ENCODE data around the gene TXNDC15. TPM values are rescaled to one million over a fixed set of nuclear protein-coding genes. Genes with fewer than 3 reads are reported as not detected.

Gene TXNDC15
- total and polyA plus RNA-seq, 5 donors from 2014 or later = 15.4 to 33.9 (median 17.4) TPM

DNA sequence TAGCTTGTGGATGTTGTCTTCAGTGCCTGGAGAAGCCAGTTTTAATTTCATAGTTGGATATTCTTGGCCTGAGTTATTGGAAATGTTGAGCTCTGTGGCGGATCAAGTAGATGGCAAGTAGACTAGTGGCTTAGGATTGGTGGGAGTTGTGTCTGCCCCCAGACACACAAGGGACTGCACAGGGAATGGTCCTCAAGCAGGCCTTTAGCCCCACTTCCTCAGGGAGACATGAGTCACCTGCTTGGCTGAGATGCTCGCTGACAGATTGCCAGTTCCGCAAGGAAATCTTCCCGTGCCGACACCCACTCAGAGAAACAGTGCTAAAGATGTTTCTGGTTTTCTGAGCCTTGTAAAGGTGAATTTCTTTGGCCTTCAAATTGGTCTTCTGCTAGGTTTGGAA, 74.7 kb downstream of the TXNDC15 start:
- Histone ChIP-seq H3K36me3 (ENCODE audit: control insufficient read depth, insufficient read depth, low read length) (no peaks in the 10 kb centered on the region), H3K4me3 (ENCODE audit: low read depth, low read length) (no peak overlapping the region), H3K9me3 (ENCODE audit: control insufficient read depth in 2 of 2, low read length in 2 of 2) (peaks cover 0 to 1% of the 10 kb centered on the region in 2 experiments), H3K27me3 (ENCODE audit: control insufficient read depth, insufficient read depth, low read length) (no peaks in the 10 kb centered on the region), H3K4me1 (ENCODE audit: control insufficient read depth, insufficient read depth, low read length, poor library complexity, severe bottlenecking) (no peaks in the 10 kb centered on the region), H3K27ac (ENCODE audit: insufficient read depth, low read length, poor library complexity, severe bottlenecking) (no peak overlapping the region)
- peaks cover 0 to 6% (median 0%) of the 10 kb centered on the region in 4 donors for H3K4me1 Mint-ChIP-seq
- no peaks in the 10 kb centered on the region for H3K9me3 Mint-ChIP-seq
- ATAC-seq (ENCODE audit: low read depth in 2 of 2) (no peak), DNase-seq (no peak)
- H3K36me3 Mint-ChIP-seq = no peaks in the 10 kb centered on the region
- no peak overlapping the region for H3K27ac Mint-ChIP-seq
- H3K27me3 Mint-ChIP-seq = no peaks in the 10 kb centered on the region
- no peak overlapping the region for H3K4me3 Mint-ChIP-seq

DNA sequence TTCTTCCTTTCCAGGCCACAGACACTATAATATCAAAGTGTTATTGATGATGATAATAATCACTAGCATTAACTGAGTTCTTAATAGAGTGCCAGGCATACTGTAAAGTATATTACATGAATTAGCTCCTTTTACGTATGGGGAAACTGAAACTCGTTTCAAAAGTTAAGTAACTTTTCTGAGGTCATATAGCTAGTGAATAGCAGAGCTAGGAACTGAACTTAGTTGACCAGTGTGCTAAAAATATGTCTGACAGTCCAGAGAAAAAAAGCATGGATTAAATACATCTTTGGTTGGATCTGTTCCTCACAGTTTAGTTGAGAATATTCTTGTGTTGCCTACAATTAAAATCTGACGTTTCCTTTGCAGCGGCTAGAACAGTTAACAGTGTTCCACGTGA, 75.1 kb downstream of the TXNDC15 start:
- ATAC-seq (ENCODE audit: low read depth in 2 of 2) (no peak), DNase-seq (no peak)
- H3K9me3 Mint-ChIP-seq = peaks cover 0 to 3% (median 0%) of the 10 kb centered on the region in 7 donors
- Histone ChIP-seq H3K4me3 (ENCODE audit: low read depth, low read length) (no peak overlapping the region), H3K27ac (ENCODE audit: insufficient read depth, low read length, poor library complexity, severe bottlenecking) (no peak overlapping the region), H3K27me3 (ENCODE audit: control insufficient read depth, insufficient read depth, low read length) (no peaks in the 10 kb centered on the region), H3K9me3 (ENCODE audit: control insufficient read depth in 2 of 2, low read length in 2 of 2) (peaks cover 4 to 6% of the 10 kb centered on the region in 2 experiments), H3K4me1 (ENCODE audit: control insufficient read depth, insufficient read depth, low read length, poor library complexity, severe bottlenecking) (no peaks in the 10 kb centered on the region), H3K36me3 (ENCODE audit: control insufficient read depth, insufficient read depth, low read length) (no peaks in the 10 kb centered on the region)
- peaks cover 2% of the 10 kb centered on the region for H3K36me3 Mint-ChIP-seq
- H3K4me3 Mint-ChIP-seq = no peak overlapping the region
- H3K4me1 Mint-ChIP-seq = peaks cover 0 to 6% (median 0%) of the 10 kb centered on the region in 4 donors
- H3K27me3 Mint-ChIP-seq = no peaks in the 10 kb centered on the region
- H3K27ac Mint-ChIP-seq = no peak overlapping the region

Other genes with a start within 250 kb of the TXNDC15 start
- gene SAR1B, start 241.5 kb upstream of the TXNDC15 start, total RNA-seq = 48.7 TPM
- gene SAR1B, start 241.5 kb upstream of the TXNDC15 start, polyA plus RNA-seq = 10 to 100 TPM; 53.1 to 74.1 (median 65.9) TPM
- gene SEC24A, start 225.6 kb upstream of the TXNDC15 start, total RNA-seq = 21.5 TPM
- 1 to 10 TPM; 5.6 to 7.9 (median 7.5) TPM for gene SEC24A, start 225.6 kb upstream of the TXNDC15 start, polyA plus RNA-seq
- gene CAMLG, start 135.8 kb upstream of the TXNDC15 start, total RNA-seq = 32.3 TPM
- gene CAMLG, start 135.8 kb upstream of the TXNDC15 start, polyA plus RNA-seq = 10 to 100 TPM; 37.6 to 43.7 (median 43.3) TPM
- 61.8 TPM for gene DDX46, start 115.6 kb upstream of the TXNDC15 start, total RNA-seq
- gene DDX46, start 115.6 kb upstream of the TXNDC15 start, polyA plus RNA-seq = 10 to 100 TPM; 16.3 to 23.2 (median 18.8) TPM
- 31.4 TPM for gene C5orf24, start 28.4 kb upstream of the TXNDC15 start, total RNA-seq
- 1 to 10 TPM; 6.5 to 7.4 (median 6.9) TPM for gene C5orf24, start 28.4 kb upstream of the TXNDC15 start, polyA plus RNA-seq
- gene PCBD2, start 30.8 kb downstream of the TXNDC15 start, total RNA-seq = 10.6 TPM
- 10 to 100 TPM; 10.3 to 12.5 (median 11.5) TPM for gene PCBD2, start 30.8 kb downstream of the TXNDC15 start, polyA plus RNA-seq
- 0.37 TPM for gene CATSPER3, start 93.5 kb downstream of the TXNDC15 start, total RNA-seq
- gene CATSPER3, start 93.5 kb downstream of the TXNDC15 start, polyA plus RNA-seq = 1 to 10 TPM in 1 of 4 donors, under 1 TPM in 3; 0.34 to 1.3 (median 0.40) TPM
- not detected for gene PITX1, start 159.9 kb downstream of the TXNDC15 start, total RNA-seq
- gene PITX1, start 159.9 kb downstream of the TXNDC15 start, polyA plus RNA-seq = not detected